HCT116 (cell line): ENCODE results near the gene TLCD3B. TPM values are rescaled to one million over a fixed set of nuclear protein-coding genes. Genes with fewer than 3 reads are reported as not detected.

Experiments
- ATAC-seq: fragments of 200-7000 bp; cut with Tn5 transposase; 2 replicates; pipeline ENCODE4 v1.9.1; 2020; ENCODE audit warnings: mild to moderate bottlenecking, moderate library complexity
- BruUV-seq: library from RNA; stranded (reverse); fragments of 400-500 nt; replicated peaks from 2 replicates; lab custom pipeline; 2021; lab: Mats Ljungman, UMichigan
- CTCF ChIA-PET: fragments of 300-600 bp; sonication (Branson Sonifier 250); formaldehyde crosslinking; loops from one replicate; lab custom pipeline; 2021; ENCODE audit warnings: antibody characterized with exemption; lab: Charles Lee
- POLR2A ChIA-PET: fragments of 300-600, 350-600 bp; sonication (Branson Sonifier 250); formaldehyde crosslinking; loops from one replicate; lab custom pipeline; 2021; ENCODE audit warnings: antibody characterized with exemption; lab: Charles Lee
- RAD21 ChIA-PET, 2 experiments: fragments of 300-600 bp; sonication (Branson Sonifier 250); formaldehyde crosslinking; loops; one replicate each; lab custom pipeline; 2023; ENCODE audit warnings: low total read pairs in 2 of 2; ENCODE audit not compliant: uncharacterized antibody in 2 of 2, unreplicated experiment in 2 of 2, low non-redundant PET in 1 of 2; lab: Charles Lee
- DNase-seq: peaks from one replicate; pipeline ENCODE4 v3.0.0-alpha.2; 2010; ENCODE audit warnings: low read depth, low spot score
- H2AFZ ChIP-seq: fragments of 200-600 bp; shearing (Covaris generic), sonication (generic); 2 replicates; pipeline ENCODE4 v1.6.1; 2017; ENCODE audit warnings: low read depth, mixed run types, mixed read lengths, antibody characterized with exemption, low read length; ENCODE audit not compliant: poor library complexity, severe bottlenecking
- H3K27ac ChIP-seq: 2 replicates; pipeline ENCODE4 v1.5.1; 2012; ENCODE audit warnings: low read depth, low read length
- H3K27me3 ChIP-seq: fragments of 200-600 bp; sonication (generic); 2 replicates; pipeline ENCODE4 v1.6.1; 2016; ENCODE audit warnings: mixed run types, low read length, mixed read lengths; ENCODE audit not compliant: insufficient read depth
- H3K36me3 ChIP-seq, 2 experiments: fragments of 200-500 bp in 1 of 2; fragments of 200-600 bp in 1 of 2; sonication (Bioruptor generic) in 1 of 2; sonication (generic) in 1 of 2; 2 replicates each; pipeline versions ENCODE4 v1.5.1 to v1.6.1; 2014 to 2016; ENCODE audit warnings: low read length in 2 of 2, inconsistent platforms in 1 of 2, mixed read lengths in 1 of 2, mixed run types in 1 of 2; ENCODE audit not compliant: insufficient read depth in 2 of 2, control insufficient read depth in 1 of 2
- H3K4me1 ChIP-seq, 2 experiments: fragments of 200-600 bp in 1 of 2; sonication (generic) in 1 of 2; 2 replicates each; pipeline versions ENCODE4 v1.5.1 to v1.6.1; 2012 to 2017; ENCODE audit warnings: low read length in 2 of 2, inconsistent platforms in 1 of 2, mild to moderate bottlenecking in 1 of 2, mixed read lengths in 1 of 2, mixed run types in 1 of 2, moderate library complexity in 1 of 2; ENCODE audit not compliant: insufficient read depth in 2 of 2, control insufficient read depth in 1 of 2
- H3K4me2 ChIP-seq: fragments of 200-600 bp; sonication (generic); 2 replicates; pipeline ENCODE4 v1.6.1; 2017; ENCODE audit warnings: mixed run types, low read length, mixed read lengths
- H3K4me3 ChIP-seq, 2 experiments: fragments of 200-600 bp in 1 of 2; sonication (generic) in 1 of 2; replicated peaks in 1 of 2; 2 replicates each; pipeline ENCODE4 v1.5.1; 2011 to 2016; ENCODE audit warnings: low read length in 2 of 2, control low read depth in 1 of 2, low read depth in 1 of 2, mild to moderate bottlenecking in 1 of 2, mixed read lengths in 1 of 2, mixed run types in 1 of 2
- H3K79me2 ChIP-seq: fragments of 200-600 bp; sonication (generic); 2 replicates; pipeline ENCODE4 v1.6.1; 2017; ENCODE audit warnings: mild to moderate bottlenecking, mixed run types, low read length, moderate library complexity, mixed read lengths; ENCODE audit not compliant: insufficient read depth
- H3K9ac ChIP-seq: fragments of 200-600 bp; sonication (generic); 2 replicates; pipeline ENCODE4 v1.6.1; 2016; ENCODE audit warnings: low read length, mixed read lengths
- H3K9me2 ChIP-seq: fragments of 200-600 bp; sonication (generic), shearing (Covaris generic); 2 replicates; pipeline ENCODE4 v1.6.1; 2017; ENCODE audit warnings: mixed run types, mild to moderate bottlenecking, moderate library complexity; ENCODE audit not compliant: insufficient read depth
- H3K9me3 ChIP-seq, 2 experiments: fragments of 200-500 bp in 1 of 2; fragments of 200-600 bp in 1 of 2; sonication (Bioruptor generic) in 1 of 2; sonication (generic) in 1 of 2; 2 replicates each; pipeline ENCODE4 v1.6.1; 2014 to 2017; ENCODE audit warnings: low read length in 2 of 2, mixed read lengths in 2 of 2, inconsistent platforms in 1 of 2, low read depth in 1 of 2, mild to moderate bottlenecking in 1 of 2, mixed run types in 1 of 2, moderate library complexity in 1 of 2; ENCODE audit not compliant: control insufficient read depth in 1 of 2, insufficient read depth in 1 of 2
- H4K20me1 ChIP-seq: fragments of 200-600 bp; sonication (generic), shearing (Covaris generic); 2 replicates; pipeline ENCODE4 v1.6.1; 2017; ENCODE audit warnings: mixed run types, mild to moderate bottlenecking, moderate library complexity; ENCODE audit not compliant: insufficient read depth
- ATF3 ChIP-seq: IDR thresholded peaks from 2 replicates; pipeline ENCODE4 v1.6.1; 2012
- EZH2 ChIP-seq: fragments of 200-600 bp; sonication (generic); IDR thresholded peaks from 2 replicates; pipeline ENCODE4 v1.6.1; 2017; ENCODE audit warnings: antibody characterized with exemption, mixed run types
- FOSL1 ChIP-seq: IDR thresholded peaks from 2 replicates; pipeline ENCODE4 v1.6.1; 2012; ENCODE audit warnings: low read depth
- POLR2AphosphoS5 ChIP-seq: IDR thresholded peaks from 2 replicates; pipeline ENCODE4 v1.6.1; 2011; ENCODE audit warnings: mild to moderate bottlenecking, low read depth, low read length, moderate library complexity
- ZFX ChIP-seq: fragments of 450-650 bp; IDR thresholded peaks from 2 replicates; pipeline ENCODE4 v1.6.1; 2017
- intact Hi-C: fragments of 100-400 bp; cut with micrococcal nuclease; formaldehyde crosslinking; loops from 2 replicates; pipeline ENCODE4 v1.10.0; 2022
- total RNA-seq: library from RNA; stranded (reverse); gene quantifications from one replicate; pipeline ENCODE4 v1.2.1, GENCODE V29; 2021; ENCODE audit not compliant: unreplicated experiment
- TF ChIP-seq, protein P1 (sequence below): IDR thresholded peaks from 2 replicates; pipeline ENCODE4 v1.6.1; 2012; ENCODE audit warnings: low read depth
- TF ChIP-seq, protein P2 (sequence below): IDR thresholded peaks from 2 replicates; pipeline ENCODE4 v1.6.1; 2011; ENCODE audit warnings: mild to moderate bottlenecking, low read length, moderate library complexity; ENCODE audit not compliant: insufficient replicate concordance; ENCODE audit errors: extremely low read depth
- TF ChIP-seq, protein P3 (sequence below), 3 experiments: fragments of 200-600 bp in 1 of 3; sonication (generic) in 1 of 3; IDR thresholded peaks in 2 of 3; conservative IDR thresholded peaks in 1 of 3; 2 replicates each; pipeline ENCODE4 v1.5.1; 2012 to 2017; ENCODE audit warnings: low read depth in 2 of 3, low read length in 2 of 3, antibody characterized with exemption in 1 of 3, borderline replicate concordance in 1 of 3, control low read depth in 1 of 3, mild to moderate bottlenecking in 1 of 3, mixed read lengths in 1 of 3, mixed run types in 1 of 3, moderate library complexity in 1 of 3; ENCODE audit not compliant: insufficient read depth in 1 of 3

TLCD3B gene
- total RNA-seq, 1 experiment from 2014 or later: 1.0 TPM

GRCh38 chr16:30009990-30010843 is 20.9 kb downstream of the TLCD3B start (continued):
- TF ChIP-seq, protein P1, sequence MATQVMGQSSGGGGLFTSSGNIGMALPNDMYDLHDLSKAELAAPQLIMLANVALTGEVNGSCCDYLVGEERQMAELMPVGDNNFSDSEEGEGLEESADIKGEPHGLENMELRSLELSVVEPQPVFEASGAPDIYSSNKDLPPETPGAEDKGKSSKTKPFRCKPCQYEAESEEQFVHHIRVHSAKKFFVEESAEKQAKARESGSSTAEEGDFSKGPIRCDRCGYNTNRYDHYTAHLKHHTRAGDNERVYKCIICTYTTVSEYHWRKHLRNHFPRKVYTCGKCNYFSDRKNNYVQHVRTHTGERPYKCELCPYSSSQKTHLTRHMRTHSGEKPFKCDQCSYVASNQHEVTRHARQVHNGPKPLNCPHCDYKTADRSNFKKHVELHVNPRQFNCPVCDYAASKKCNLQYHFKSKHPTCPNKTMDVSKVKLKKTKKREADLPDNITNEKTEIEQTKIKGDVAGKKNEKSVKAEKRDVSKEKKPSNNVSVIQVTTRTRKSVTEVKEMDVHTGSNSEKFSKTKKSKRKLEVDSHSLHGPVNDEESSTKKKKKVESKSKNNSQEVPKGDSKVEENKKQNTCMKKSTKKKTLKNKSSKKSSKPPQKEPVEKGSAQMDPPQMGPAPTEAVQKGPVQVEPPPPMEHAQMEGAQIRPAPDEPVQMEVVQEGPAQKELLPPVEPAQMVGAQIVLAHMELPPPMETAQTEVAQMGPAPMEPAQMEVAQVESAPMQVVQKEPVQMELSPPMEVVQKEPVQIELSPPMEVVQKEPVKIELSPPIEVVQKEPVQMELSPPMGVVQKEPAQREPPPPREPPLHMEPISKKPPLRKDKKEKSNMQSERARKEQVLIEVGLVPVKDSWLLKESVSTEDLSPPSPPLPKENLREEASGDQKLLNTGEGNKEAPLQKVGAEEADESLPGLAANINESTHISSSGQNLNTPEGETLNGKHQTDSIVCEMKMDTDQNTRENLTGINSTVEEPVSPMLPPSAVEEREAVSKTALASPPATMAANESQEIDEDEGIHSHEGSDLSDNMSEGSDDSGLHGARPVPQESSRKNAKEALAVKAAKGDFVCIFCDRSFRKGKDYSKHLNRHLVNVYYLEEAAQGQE: no peak
- TF ChIP-seq ATF3 (no peak), EZH2 (no peak), FOSL1 (no peak)
- TF ChIP-seq, all 23 proteins: peak for 0

DNA sequence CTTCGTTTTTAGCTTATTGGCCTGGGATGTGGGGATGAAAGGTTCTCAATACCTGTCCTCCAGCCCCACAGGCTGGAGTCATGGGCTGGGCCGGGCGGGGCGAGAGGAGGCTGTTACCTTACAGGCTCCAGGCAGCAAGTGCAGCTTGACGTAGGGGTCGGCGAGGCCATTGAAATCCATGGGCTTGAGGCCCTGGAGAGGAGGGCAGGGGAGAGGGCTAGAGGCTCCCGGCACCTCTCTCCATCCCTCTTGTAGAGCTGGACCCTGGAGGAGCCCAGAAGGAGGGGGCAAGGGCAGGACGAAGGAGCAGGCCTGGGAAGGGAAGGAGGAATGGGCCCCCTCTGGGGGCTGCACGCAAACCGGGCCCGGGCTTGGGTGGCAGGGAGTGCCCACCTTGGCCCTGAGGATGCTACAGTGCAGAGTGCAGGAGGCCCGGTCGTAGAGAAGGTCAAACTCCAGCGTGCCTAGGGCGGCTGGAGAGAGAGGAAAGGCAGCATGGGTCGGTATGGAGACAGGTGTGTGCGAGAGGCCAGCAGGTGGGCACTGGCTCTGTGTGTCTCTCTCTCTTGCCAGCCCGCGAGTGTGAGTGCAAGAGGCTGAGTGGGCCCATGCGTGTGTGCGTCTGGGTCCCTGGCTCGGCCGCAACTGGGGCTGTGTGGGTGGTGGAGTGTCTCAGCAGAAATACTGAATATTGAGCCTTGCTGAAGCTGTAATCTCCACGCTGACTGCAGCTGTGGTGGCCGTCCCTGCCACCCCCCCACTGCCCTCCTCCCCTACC is 21.8 kb downstream of the TLCD3B start:
- ATAC-seq: no peak
- no peak overlapping the region for H3K27ac ChIP-seq
- H3K79me2 ChIP-seq: no peaks in the 10 kb centered on the region
- DNase-seq: no peak
- no peak overlapping the region for H3K9ac ChIP-seq
- peaks cover 0 to 4% of the 10 kb centered on the region in 2 experiments; a peak in 2 of 4 replicates for H3K36me3 ChIP-seq
- H3K9me3 ChIP-seq: no peaks in the 10 kb centered on the region
- H3K9me2 ChIP-seq: no peaks in the 10 kb centered on the region
- H3K4me3 ChIP-seq: no peak overlapping the region
- H2AFZ ChIP-seq: no peak overlapping the region
- ChIA-PET POLR2A (interaction anchor here (0.6 kb wide), 1 partner anchor 13 kb away, joined by 3 read pairs; no protein-coding TSS in a partner anchor), CTCF (no interaction called here), RAD21 (interaction anchor here in 1 of 2 experiments (0.6 kb wide), 1 partner anchor 158 kb away, joined by 3 read pairs; no protein-coding TSS in a partner anchor)
- intact Hi-C loops: no loop called here
- H3K4me2 ChIP-seq: no peak overlapping the region
- H3K27me3 ChIP-seq: no peaks in the 10 kb centered on the region
- no peaks in the 10 kb centered on the region for H4K20me1 ChIP-seq
- no peaks in the 10 kb centered on the region for H3K4me1 ChIP-seq
- no TSS peak for BruUV-seq
- TF ChIP-seq, protein P2, sequence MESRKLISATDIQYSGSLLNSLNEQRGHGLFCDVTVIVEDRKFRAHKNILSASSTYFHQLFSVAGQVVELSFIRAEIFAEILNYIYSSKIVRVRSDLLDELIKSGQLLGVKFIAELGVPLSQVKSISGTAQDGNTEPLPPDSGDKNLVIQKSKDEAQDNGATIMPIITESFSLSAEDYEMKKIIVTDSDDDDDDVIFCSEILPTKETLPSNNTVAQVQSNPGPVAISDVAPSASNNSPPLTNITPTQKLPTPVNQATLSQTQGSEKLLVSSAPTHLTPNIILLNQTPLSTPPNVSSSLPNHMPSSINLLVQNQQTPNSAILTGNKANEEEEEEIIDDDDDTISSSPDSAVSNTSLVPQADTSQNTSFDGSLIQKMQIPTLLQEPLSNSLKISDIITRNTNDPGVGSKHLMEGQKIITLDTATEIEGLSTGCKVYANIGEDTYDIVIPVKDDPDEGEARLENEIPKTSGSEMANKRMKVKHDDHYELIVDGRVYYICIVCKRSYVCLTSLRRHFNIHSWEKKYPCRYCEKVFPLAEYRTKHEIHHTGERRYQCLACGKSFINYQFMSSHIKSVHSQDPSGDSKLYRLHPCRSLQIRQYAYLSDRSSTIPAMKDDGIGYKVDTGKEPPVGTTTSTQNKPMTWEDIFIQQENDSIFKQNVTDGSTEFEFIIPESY: no peak
- TF ChIP-seq, protein P3, sequence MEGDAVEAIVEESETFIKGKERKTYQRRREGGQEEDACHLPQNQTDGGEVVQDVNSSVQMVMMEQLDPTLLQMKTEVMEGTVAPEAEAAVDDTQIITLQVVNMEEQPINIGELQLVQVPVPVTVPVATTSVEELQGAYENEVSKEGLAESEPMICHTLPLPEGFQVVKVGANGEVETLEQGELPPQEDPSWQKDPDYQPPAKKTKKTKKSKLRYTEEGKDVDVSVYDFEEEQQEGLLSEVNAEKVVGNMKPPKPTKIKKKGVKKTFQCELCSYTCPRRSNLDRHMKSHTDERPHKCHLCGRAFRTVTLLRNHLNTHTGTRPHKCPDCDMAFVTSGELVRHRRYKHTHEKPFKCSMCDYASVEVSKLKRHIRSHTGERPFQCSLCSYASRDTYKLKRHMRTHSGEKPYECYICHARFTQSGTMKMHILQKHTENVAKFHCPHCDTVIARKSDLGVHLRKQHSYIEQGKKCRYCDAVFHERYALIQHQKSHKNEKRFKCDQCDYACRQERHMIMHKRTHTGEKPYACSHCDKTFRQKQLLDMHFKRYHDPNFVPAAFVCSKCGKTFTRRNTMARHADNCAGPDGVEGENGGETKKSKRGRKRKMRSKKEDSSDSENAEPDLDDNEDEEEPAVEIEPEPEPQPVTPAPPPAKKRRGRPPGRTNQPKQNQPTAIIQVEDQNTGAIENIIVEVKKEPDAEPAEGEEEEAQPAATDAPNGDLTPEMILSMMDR (IDR thresholded peaks at IDR 0.05 in 2 of 3, conservative IDR thresholded peaks at IDR 0.05 in 1 of 3; ENCODE audit: borderline replicate concordance in 1 of 3, insufficient read depth in 1 of 3, low read depth in 2 of 3, low read length in 2 of 3): no peak
- TF ChIP-seq ZFX (no peak), POLR2AphosphoS5 (no peak)
